GM23338 (cell line): ENCODE measurements around the gene ZNF143. TPM values are rescaled to one million over a fixed set of nuclear protein-coding genes. Genes with fewer than 3 reads are reported as not detected.

Experiments
- ATAC-seq: fragments of 200-7000 bp; cut with Tn5 transposase; 3 replicates; pipeline ENCODE4 v1.9.1; 2020
- DNase-seq: peaks from one replicate; pipeline ENCODE4 v3.0.0-alpha.2; 2015; ENCODE audit warnings: low spot score
- H2AFZ ChIP-seq: fragments of 200-600 bp; sonication (generic); 2 replicates; pipeline ENCODE4 v1.8.0; 2016; ENCODE audit warnings: antibody characterized with exemption, mild to moderate bottlenecking, moderate library complexity
- H3F3A ChIP-seq: fragments of 200-600 bp; sonication (generic); replicated peaks from 2 replicates; pipeline ENCODE4 v1.8.0; 2017; ENCODE audit warnings: antibody characterized with exemption, mixed run types, low read depth
- H3K27ac ChIP-seq: fragments of 200-600 bp; sonication (generic); 2 replicates; pipeline ENCODE4 v1.6.1; 2016; ENCODE audit warnings: low read depth
- H3K27me3 ChIP-seq: fragments of 200-600 bp; sonication (generic); 2 replicates; pipeline ENCODE4 v1.8.0; 2016; ENCODE audit warnings: mild to moderate bottlenecking, mixed run types, moderate library complexity; ENCODE audit not compliant: insufficient read depth
- H3K36me3 ChIP-seq: fragments of 200-600 bp; sonication (generic); 2 replicates; pipeline ENCODE4 v1.8.0; 2016; ENCODE audit warnings: mild to moderate bottlenecking; ENCODE audit not compliant: insufficient read depth
- H3K4me1 ChIP-seq: fragments of 200-600 bp; sonication (generic); 2 replicates; pipeline ENCODE4 v1.8.0; 2016; ENCODE audit warnings: mild to moderate bottlenecking, moderate library complexity; ENCODE audit not compliant: insufficient read depth
- H3K4me2 ChIP-seq: fragments of 200-600 bp; sonication (generic); 2 replicates; pipeline ENCODE4 v1.7.1; 2017; ENCODE audit warnings: mixed run types
- H3K4me3 ChIP-seq: fragments of 200-600 bp; sonication (generic); 2 replicates; pipeline ENCODE4 v1.6.1; 2016; ENCODE audit warnings: mixed run types
- H3K79me2 ChIP-seq: fragments of 200-600 bp; sonication (generic); replicated peaks from 2 replicates; pipeline ENCODE4 v1.8.0; 2017; ENCODE audit warnings: mild to moderate bottlenecking; ENCODE audit not compliant: insufficient read depth
- H3K9me2 ChIP-seq: fragments of 200-600 bp; sonication (generic); 2 replicates; pipeline ENCODE4 v1.8.0; 2017; ENCODE audit not compliant: insufficient read depth
- H4K20me1 ChIP-seq: fragments of 200-600 bp; sonication (generic); replicated peaks from 2 replicates; pipeline ENCODE4 v1.8.0; 2017; ENCODE audit warnings: mild to moderate bottlenecking; ENCODE audit not compliant: insufficient read depth
- H3K27ac Mint-ChIP-seq: 2 replicates; pipeline ENCODE4 v1.8.0; 2020; ENCODE audit warnings: inconsistent platforms, mild to moderate bottlenecking, moderate library complexity, mixed read lengths
- H3K27me3 Mint-ChIP-seq: 3 replicates; pipeline ENCODE4 v1.8.0; 2022; ENCODE audit warnings: low read depth, mild to moderate bottlenecking, moderate library complexity, mixed read lengths, inconsistent platforms; ENCODE audit not compliant: insufficient read depth, poor library complexity
- H3K36me3 Mint-ChIP-seq: 3 replicates; pipeline ENCODE4 v1.8.0; 2021; ENCODE audit warnings: low read depth, mild to moderate bottlenecking, inconsistent platforms, moderate library complexity, mixed read lengths
- H3K4me1 Mint-ChIP-seq: 3 replicates; pipeline ENCODE4 v1.8.0; 2020; ENCODE audit warnings: mild to moderate bottlenecking, inconsistent platforms, mixed read lengths
- H3K4me3 Mint-ChIP-seq: 3 replicates; pipeline ENCODE4 v1.8.0; 2021; ENCODE audit warnings: moderate library complexity, mild to moderate bottlenecking, inconsistent platforms, mixed read lengths
- H3K9me3 Mint-ChIP-seq: 3 replicates; pipeline ENCODE4 v1.8.0; 2020; ENCODE audit warnings: moderate library complexity, mild to moderate bottlenecking, inconsistent platforms, mixed read lengths
- EZH2phosphoT487 ChIP-seq: fragments of 200-600 bp; sonication (generic); IDR thresholded peaks from one replicate; pipeline ENCODE4 v1.8.1; 2018; ENCODE audit warnings: antibody characterized with exemption; ENCODE audit not compliant: unreplicated experiment
- JUNB ChIP-seq: IDR thresholded peaks from one replicate; pipeline ENCODE4 v1.6.1; 2016; ENCODE audit warnings: antibody characterized with exemption; ENCODE audit not compliant: unreplicated experiment
- NANOG ChIP-seq: IDR thresholded peaks from 2 replicates; pipeline ENCODE4 v1.6.1; 2016; ENCODE audit warnings: antibody characterized with exemption, borderline replicate concordance
- REST ChIP-seq: IDR thresholded peaks from one replicate; pipeline ENCODE4 v1.6.1; 2018; ENCODE audit warnings: antibody characterized with exemption; ENCODE audit not compliant: unreplicated experiment
- STAT1 ChIP-seq: IDR thresholded peaks from one replicate; pipeline ENCODE4 v1.6.1; 2016; ENCODE audit warnings: antibody characterized with exemption; ENCODE audit not compliant: unreplicated experiment
- ZNF331 ChIP-seq: fragments of 250-450 bp; sonication (Bioruptor Pico); IDR thresholded peaks from 2 replicates; pipeline ENCODE4 v1.5.0; 2020; ENCODE audit warnings: low read depth, mild to moderate bottlenecking, moderate library complexity
- ZNF462 ChIP-seq: fragments of 250-450 bp; sonication (Bioruptor Pico); IDR thresholded peaks from 2 replicates; pipeline ENCODE4 v1.5.0; 2020; ENCODE audit warnings: mild to moderate bottlenecking, moderate library complexity
- polyA plus RNA-seq: library from polyadenylated mRNA; unstranded; fragments of >200 nt; fragmentation: Nextera tagmentation; extraction: Ambion mirVana; gene quantifications from 2 replicates; pipeline ENCODE4 v1.2.1, GENCODE V29; 2016
- total RNA-seq: library from RNA; depleted of rRNA; stranded (reverse); fragments of >200 nt; shearing (Covaris generic); gene quantifications from 2 replicates; pipeline ENCODE4 v1.2.3, GENCODE V29; 2014

ZNF143 gene
- total and polyA plus RNA-seq, 2 experiments from 2014 or later = 33.5 to 44.2 TPM

DNA sequence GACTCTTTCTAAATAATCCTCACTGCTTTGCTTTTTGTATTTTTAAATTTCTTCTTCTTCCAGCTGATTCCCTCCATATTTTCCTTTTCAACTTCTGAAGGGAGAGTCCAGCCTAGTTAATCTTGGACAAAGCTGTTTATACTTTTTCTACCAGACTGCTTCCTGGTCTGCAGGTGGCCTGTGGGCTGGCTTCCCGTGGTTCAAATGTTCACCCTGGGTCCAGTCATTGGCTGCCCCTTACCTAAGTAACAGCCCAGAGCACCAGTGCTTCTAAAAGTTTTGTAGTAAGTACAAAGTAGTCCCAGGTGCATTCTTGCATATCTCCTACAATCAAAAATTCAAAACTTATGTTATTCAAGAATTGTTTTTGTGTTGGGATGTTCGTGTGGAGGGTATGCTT is 19.1 kb downstream of the ZNF143 start:
- no peaks in the 10 kb centered on the region for H3K9me2 ChIP-seq
- Mint-ChIP-seq H3K4me3 (no peak overlapping the region), H3K27ac (no peak overlapping the region; the same call in 1 of the 2 replicates), H3K27me3 (no peaks in the 10 kb centered on the region), H3K9me3 (no peaks in the 10 kb centered on the region), H3K4me1 (no peaks in the 10 kb centered on the region), H3K36me3 (peaks cover 44% of the 10 kb centered on the region)
- no peak overlapping the region for H3K4me2 ChIP-seq
- no peaks in the 10 kb centered on the region for H3K27me3 ChIP-seq
- H3K79me2 ChIP-seq = no peaks in the 10 kb centered on the region
- no peak overlapping the region for H3K4me3 ChIP-seq
- no peak for DNase-seq
- ATAC-seq = no peak
- H3K27ac ChIP-seq = no peak overlapping the region
- no peaks in the 10 kb centered on the region for H3K4me1 ChIP-seq
- no peak overlapping the region for H2AFZ ChIP-seq
- peaks cover 7% of the 10 kb centered on the region; the same call in 1 of the 2 replicates for H3F3A ChIP-seq
- TF ChIP-seq EZH2phosphoT487 (no peak), REST (no peak), NANOG (no peak)
- H4K20me1 ChIP-seq = no peaks in the 10 kb centered on the region
- H3K36me3 ChIP-seq = peaks cover 50% of the 10 kb centered on the region

DNA sequence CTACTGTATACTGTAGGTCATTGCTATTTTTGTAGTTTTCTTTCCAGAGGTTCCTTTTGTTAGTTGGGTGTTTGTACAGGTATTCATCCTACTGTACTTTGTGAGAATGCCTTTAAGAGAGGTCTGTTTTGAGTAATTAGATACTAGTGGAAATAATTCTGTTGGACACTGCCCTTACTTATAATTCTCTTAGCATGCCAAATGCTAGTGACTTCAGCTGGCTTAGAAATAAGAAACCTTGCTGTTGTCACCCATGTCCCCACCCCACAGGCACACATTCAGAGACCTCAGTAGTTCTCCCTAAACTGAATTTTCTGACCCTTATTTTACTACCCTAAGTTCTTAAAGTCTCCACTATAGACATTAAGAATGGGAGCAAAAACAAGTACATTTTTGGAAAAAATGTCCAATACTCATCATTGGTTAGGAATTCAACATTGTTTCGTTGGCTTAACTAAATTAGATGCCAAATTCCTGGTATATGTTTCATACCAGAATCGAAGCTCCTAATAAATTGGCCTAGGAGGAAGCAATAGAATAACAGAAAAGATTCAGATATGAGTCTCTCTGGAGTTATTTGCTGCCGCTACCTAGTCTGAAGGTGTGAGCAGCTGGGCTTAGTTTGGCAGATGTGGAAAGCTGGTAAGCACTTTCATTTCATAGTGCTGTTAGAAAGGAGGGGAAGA is 28.4 kb downstream of the ZNF143 start:
- Mint-ChIP-seq H3K4me3 (no peak overlapping the region), H3K36me3 (peaks cover 26% of the 10 kb centered on the region), H3K27me3 (no peaks in the 10 kb centered on the region), H3K27ac (no peak overlapping the region), H3K9me3 (no peaks in the 10 kb centered on the region), H3K4me1 (no peaks in the 10 kb centered on the region)
- no peaks in the 10 kb centered on the region for H3K4me1 ChIP-seq
- no peaks in the 10 kb centered on the region for H3K79me2 ChIP-seq
- peaks cover 25% of the 10 kb centered on the region for H3K36me3 ChIP-seq
- no peaks in the 10 kb centered on the region for H3K27me3 ChIP-seq
- H2AFZ ChIP-seq = no peak overlapping the region
- H3K4me2 ChIP-seq = no peak overlapping the region
- peaks cover 8% of the 10 kb centered on the region for H4K20me1 ChIP-seq
- ATAC-seq = no peak
- DNase-seq = no peak
- H3F3A ChIP-seq = 0 out of 2 replicates have a peak, but pooled peaks cover 14% of the 10 kb centered on the region
- no peaks in the 10 kb centered on the region for H3K9me2 ChIP-seq
- no peak overlapping the region for H3K4me3 ChIP-seq
- no peak overlapping the region for H3K27ac ChIP-seq
- TF ChIP-seq ZNF462 (no peak), JUNB (no peak), STAT1 (no peak), ZNF331 (CRISPR knock-in tag) (no peak), REST (no peak)
